Esophagus muscularis mucosa (tissue), 4 donors: Measurements from ENCODE around the gene KRT7. TPM values are rescaled to one million over a fixed set of nuclear protein-coding genes. Genes with fewer than 3 reads are reported as not detected.

Experiments used
- DNase-seq: peaks from one replicate; pipeline ENCODE4 v3.0.0-alpha.2; 2017; ENCODE audit errors: extremely low spot score
- H3K27ac ChIP-seq, 4 donors: fragments of 200-600 bp; sonication (generic); replicated peaks in 1 of 4; 1 replicate in 3 of 4; 2 replicates in 1 of 4; pipeline ENCODE4 v1.5.1; 2016 to 2019; ENCODE audit warnings: mild to moderate bottlenecking in 1 of 4
- H3K27me3 ChIP-seq, 4 donors: fragments of 200-600 bp; sonication (generic); one replicate each; pipeline versions ENCODE4 v1.5.1 to v1.6.0; 2016 to 2019
- H3K36me3 ChIP-seq, 4 donors: fragments of 200-600 bp; sonication (generic); one replicate each; pipeline ENCODE4 v1.5.1; 2016 to 2019
- H3K4me1 ChIP-seq, 4 donors: fragments of 200-600 bp; sonication (generic); one replicate each; pipeline ENCODE4 v1.5.1; 2016 to 2019
- H3K4me3 ChIP-seq, 4 donors: fragments of 200-600 bp; sonication (generic); 1 replicate in 2 of 4; 2 replicates in 2 of 4; pipeline ENCODE4 v1.5.1; 2016 to 2019; ENCODE audit warnings: mild to moderate bottlenecking in 4 of 4, moderate library complexity in 1 of 4
- H3K9me3 ChIP-seq, 4 donors: fragments of 200-600 bp; sonication (generic); 1 replicate in 3 of 4; 2 replicates in 1 of 4; pipeline ENCODE4 v1.5.1; 2016 to 2019
- EP300 ChIP-seq: sonication (generic); formaldehyde crosslinking; IDR thresholded peaks from one replicate; pipeline ENCODE4 v1.6.1; 2017; ENCODE audit warnings: antibody characterized with exemption
- POLR2A ChIP-seq: fragments of 450-650 bp; IDR thresholded peaks from one replicate; pipeline ENCODE4 v1.6.1; 2017; ENCODE audit warnings: antibody characterized with exemption, moderate library complexity, mild to moderate bottlenecking, low read depth
- POLR2AphosphoS5 ChIP-seq, 2 donors: sonication (generic); formaldehyde crosslinking; IDR thresholded peaks; one replicate each; pipeline ENCODE4 v1.6.1; 2017; ENCODE audit warnings: antibody characterized with exemption in 2 of 2
- WGBS: methylation state at CpG from one replicate; pipeline ENCODE4 v1.1.5; 2018; 5-methylcytosine and 5-hydroxymethylcytosine counted together
- intact Hi-C: fragments of 100-400 bp; cut with DNase I; formaldehyde crosslinking; loops from one replicate; pipeline ENCODE4 v1.15.1; 2023
- total RNA-seq, 4 donors: library from RNA; depleted of rRNA; stranded (reverse); fragments of >200 nt; gene quantifications; one replicate each; pipeline versions ENCODE4 v1.1.0 to v1.2.1, GENCODE V29; 2016
- TF ChIP-seq, protein P1 (sequence below), 3 experiments: fragments of 200-600 bp in 2 of 3; fragments of 450-650 bp in 1 of 3; sonication (generic) in 2 of 3; IDR thresholded peaks; one replicate each; pipeline ENCODE4 v1.5.1; 2017 to 2019; ENCODE audit warnings: antibody characterized with exemption in 3 of 3, mild to moderate bottlenecking in 2 of 3, moderate library complexity in 1 of 3

KRT7 gene
- total RNA-seq, 4 donors from 2014 or later: 0.83 to 8.4 (median 4.5) TPM

DNA sequence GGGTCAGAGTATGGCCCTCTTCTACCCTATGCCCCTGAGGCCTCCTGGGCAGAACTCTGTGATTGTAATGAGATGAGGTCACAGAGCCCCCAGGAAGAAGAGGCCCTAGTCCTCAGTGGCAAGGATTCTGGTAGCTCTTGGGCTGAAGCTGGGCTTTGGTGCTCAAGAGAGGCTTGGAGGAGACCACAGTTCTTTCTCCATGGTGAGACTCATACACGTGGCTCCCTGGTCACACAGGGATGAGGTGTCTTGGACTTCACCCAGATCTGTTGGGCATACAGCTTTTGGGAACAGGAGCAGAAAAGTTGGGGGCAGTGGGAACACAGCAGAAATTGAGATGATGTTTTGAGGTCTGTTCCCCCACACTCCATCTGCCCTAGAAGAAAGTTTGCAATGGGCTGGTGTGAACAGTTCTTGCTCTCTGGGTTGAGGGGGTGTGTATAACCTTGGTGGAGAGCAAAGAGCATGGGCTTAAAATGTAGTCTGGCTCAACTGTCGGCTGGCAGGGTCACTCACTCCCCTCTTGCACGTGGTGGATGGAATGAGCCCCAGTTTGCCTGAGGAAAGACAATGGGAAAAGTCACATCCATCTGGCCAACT lies 41.6 kb downstream of the KRT7 start, which contains the start of gene KRT86:
Gene KRT86 (plus strand): TSS at position 125 of the 600 bp plus-strand sequence. CDS start 27,272 bp downstream, outside the sequence.
- H3K4me3 ChIP-seq: no peak within 1 kb of the TSS
- no peaks in the 10 kb centered on the region for H3K9me3 ChIP-seq
- 71% methylated on average over 1 of the region's 3 CpGs for WGBS
- peaks cover 9 to 18% (median 14%) of the 10 kb centered on the region in 4 donors for H3K4me1 ChIP-seq
- no peaks in the 10 kb centered on the region for H3K36me3 ChIP-seq
- peaks cover 0 to 6% (median 0%) of the 10 kb centered on the region in 4 donors for H3K27me3 ChIP-seq
- H3K27ac ChIP-seq: no peak within 1 kb of the TSS
- TF ChIP-seq POLR2AphosphoS5 (IDR thresholded peaks at IDR 0.05): no peak
- TF ChIP-seq EP300: no peak
- TF ChIP-seq POLR2A: no peak
- TF ChIP-seq, protein P1, sequence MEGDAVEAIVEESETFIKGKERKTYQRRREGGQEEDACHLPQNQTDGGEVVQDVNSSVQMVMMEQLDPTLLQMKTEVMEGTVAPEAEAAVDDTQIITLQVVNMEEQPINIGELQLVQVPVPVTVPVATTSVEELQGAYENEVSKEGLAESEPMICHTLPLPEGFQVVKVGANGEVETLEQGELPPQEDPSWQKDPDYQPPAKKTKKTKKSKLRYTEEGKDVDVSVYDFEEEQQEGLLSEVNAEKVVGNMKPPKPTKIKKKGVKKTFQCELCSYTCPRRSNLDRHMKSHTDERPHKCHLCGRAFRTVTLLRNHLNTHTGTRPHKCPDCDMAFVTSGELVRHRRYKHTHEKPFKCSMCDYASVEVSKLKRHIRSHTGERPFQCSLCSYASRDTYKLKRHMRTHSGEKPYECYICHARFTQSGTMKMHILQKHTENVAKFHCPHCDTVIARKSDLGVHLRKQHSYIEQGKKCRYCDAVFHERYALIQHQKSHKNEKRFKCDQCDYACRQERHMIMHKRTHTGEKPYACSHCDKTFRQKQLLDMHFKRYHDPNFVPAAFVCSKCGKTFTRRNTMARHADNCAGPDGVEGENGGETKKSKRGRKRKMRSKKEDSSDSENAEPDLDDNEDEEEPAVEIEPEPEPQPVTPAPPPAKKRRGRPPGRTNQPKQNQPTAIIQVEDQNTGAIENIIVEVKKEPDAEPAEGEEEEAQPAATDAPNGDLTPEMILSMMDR (IDR thresholded peaks at IDR 0.05): no peak
- intact Hi-C loops: loop anchor here (5.0 kb wide), 2 partner anchors 52 to 117 kb away; no protein-coding TSS in a partner anchor
- DNase-seq: no peak

DNA sequence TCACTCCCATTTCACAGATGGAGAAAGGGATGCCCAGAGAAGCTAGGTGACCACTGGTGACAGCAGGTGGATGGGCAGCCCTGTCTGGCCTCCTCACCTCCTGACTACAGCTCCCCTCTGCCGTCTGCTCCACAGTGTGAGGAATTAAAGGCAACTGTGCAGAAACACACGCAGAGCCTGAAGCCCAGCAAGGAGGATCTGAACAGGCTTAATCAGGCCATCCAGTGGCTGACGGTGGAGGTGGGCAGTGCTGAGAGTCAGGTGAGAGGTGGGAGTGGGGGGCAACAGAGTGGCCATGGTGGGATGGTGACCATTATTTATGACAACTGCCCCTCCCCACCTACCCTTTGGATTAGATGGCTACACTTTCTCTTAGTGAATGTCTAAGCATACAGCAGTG lies 42.6 kb downstream of the KRT7 start:
- H3K27me3 ChIP-seq: peaks cover 0 to 1% (median 0%) of the 10 kb centered on the region in 4 donors
- WGBS: 94% methylated on average over 3 of the region's 3 CpGs
- H3K36me3 ChIP-seq: no peaks in the 10 kb centered on the region
- H3K9me3 ChIP-seq: no peaks in the 10 kb centered on the region
- no peak overlapping the region for H3K4me3 ChIP-seq
- intact Hi-C loops: loop anchor here (5.0 kb wide), 2 partner anchors 53 to 118 kb away; no protein-coding TSS in a partner anchor
- TF ChIP-seq EP300 (no peak), POLR2A (no peak), POLR2AphosphoS5 (IDR thresholded peaks at IDR 0.05) (no peak)
- TF ChIP-seq, protein P1 (IDR thresholded peaks at IDR 0.05): no peak
- DNase-seq: no peak
- H3K27ac ChIP-seq: no peak overlapping the region
- peaks cover 18 to 28% (median 24%) of the 10 kb centered on the region in 4 donors for H3K4me1 ChIP-seq

- H3K36me3 ChIP-seq: no peaks in the 10 kb centered on the region
- H3K27ac ChIP-seq: no peak overlapping the region
- H3K4me3 ChIP-seq: no peak overlapping the region
- H3K27me3 ChIP-seq: no peaks in the 10 kb centered on the region
- intact Hi-C loops: loop anchor here (5.0 kb wide), 2 partner anchors 55 to 120 kb away; no protein-coding TSS in a partner anchor
- no peaks in the 10 kb centered on the region for H3K9me3 ChIP-seq
- 96% methylated on average over 6 of the region's 9 CpGs for WGBS
- H3K4me1 ChIP-seq: peaks cover 29 to 42% (median 37%) of the 10 kb centered on the region in 4 donors
- no peak for TF ChIP-seq POLR2A
- TF ChIP-seq, protein P1 (IDR thresholded peaks at IDR 0.05): no peak
- no peak for TF ChIP-seq EP300
- no peak for TF ChIP-seq POLR2AphosphoS5 (IDR thresholded peaks at IDR 0.05)
- DNase-seq: no peak
These were observed 44.6 kb downstream of the KRT7 start for GRCh38 chr12:52277486-52278245.

DNA sequence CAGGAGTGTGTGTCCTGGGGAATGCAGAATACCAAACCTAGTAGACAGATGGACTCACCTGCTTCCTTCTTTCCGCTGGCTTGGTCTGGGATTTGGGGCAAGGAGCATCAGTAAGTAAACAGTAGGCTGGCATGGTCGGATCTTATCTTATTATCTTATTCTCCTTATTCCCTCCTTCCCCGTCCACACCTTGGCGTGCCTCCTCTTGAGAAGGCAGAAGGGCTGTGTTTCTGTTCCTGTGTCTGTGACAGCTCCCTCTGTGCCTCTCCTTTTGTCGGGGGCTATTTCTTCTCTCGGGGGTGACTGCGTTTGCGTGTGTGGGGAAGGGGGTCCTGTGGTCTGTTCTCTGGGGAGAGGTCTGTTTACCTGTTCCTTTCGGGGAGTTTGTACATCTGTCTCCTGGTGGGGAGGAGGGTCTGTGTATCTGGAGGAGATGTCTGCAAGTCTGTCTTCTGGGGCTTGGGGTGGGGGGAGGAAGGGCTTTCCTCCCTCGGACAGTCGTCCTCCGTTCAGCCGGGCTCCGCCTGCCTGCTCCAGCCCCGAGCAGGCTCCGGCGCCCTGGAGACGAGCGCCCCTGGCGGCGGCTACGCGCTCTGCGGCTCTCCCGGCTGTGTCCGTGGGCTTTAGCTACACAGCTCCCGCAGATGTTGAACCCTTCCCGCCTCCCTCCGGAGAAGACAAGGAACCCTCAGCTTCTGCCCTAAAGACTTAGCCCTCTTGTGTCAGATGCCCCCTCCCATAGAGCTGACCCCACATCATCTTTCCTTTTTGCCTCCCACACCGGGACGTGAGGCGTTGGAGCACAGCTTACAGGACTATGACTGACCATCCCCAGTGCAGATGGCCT lies 45.8 kb downstream of the KRT7 start:
- no peaks in the 10 kb centered on the region for H3K9me3 ChIP-seq
- TF ChIP-seq, protein P1 (IDR thresholded peaks at IDR 0.05): peak; percentile 94 to 97 (median 95)
- TF ChIP-seq POLR2AphosphoS5 (IDR thresholded peaks at IDR 0.05): peak; percentile 47 to 70
- TF ChIP-seq POLR2A: no peak
- no peak for TF ChIP-seq EP300
- H3K27me3 ChIP-seq: no peaks in the 10 kb centered on the region
- DNase-seq: peak; percentile 95
- intact Hi-C loops: loop anchor here (5.0 kb wide), 2 partner anchors 56 to 121 kb away; no protein-coding TSS in a partner anchor
- H3K4me1 ChIP-seq: peaks cover 29 to 42% (median 37%) of the 10 kb centered on the region in 4 donors
- peak overlapping the region; percentile 38 to 54 (median 47) for H3K4me3 ChIP-seq
- 37% methylated on average over 16 of the region's 32 CpGs for WGBS
- no peaks in the 10 kb centered on the region for H3K36me3 ChIP-seq
- H3K27ac ChIP-seq: peak overlapping the region; percentile 86 to 92 (median 90)
